ENCODE data around the gene DCLK2. TPM values are rescaled to one million over a fixed set of nuclear protein-coding genes. Genes with fewer than 3 reads are reported as not detected.
A peak's percentile ranks its signal among the peaks of the same experiment; 100 is the strongest.

Gene DCLK2
- total RNA-seq, 2 donors from 2014 or later: 0.20 to 0.42 TPM

GRCh38 chr4:150173982-150174398 lies 95.7 kb downstream of the DCLK2 start:
- no peaks in the 10 kb centered on the region for H3K27me3 Mint-ChIP-seq (ENCODE audit: insufficient read depth)
- TF ChIP-seq CTCF (conservative IDR thresholded peaks at IDR 0.05): no peak
- H3K9me3 ChIP-seq (ENCODE audit: control insufficient read depth, low read length): no peaks in the 10 kb centered on the region
- no peaks in the 10 kb centered on the region for H3K36me3 Mint-ChIP-seq (ENCODE audit: low read depth)
- WGBS, 2 experiments (ENCODE audit: insufficient coverage in 1 of 2, insufficient read length in 1 of 2): 72 to 92% methylated on average over 2 to 5 of the region's 5 CpGs
- H3K27me3 ChIP-seq (ENCODE audit: control insufficient read depth, insufficient read depth, low read length, poor library complexity, severe bottlenecking): no peaks in the 10 kb centered on the region
- peak overlapping the region; percentile 96 for H3K27ac ChIP-seq (ENCODE audit: low read depth, low read length)
- no peak overlapping the region for H3K4me3 ChIP-seq (ENCODE audit: low read length)
- no peak overlapping the region for H3K4me3 Mint-ChIP-seq
- no peaks in the 10 kb centered on the region for H3K9me3 Mint-ChIP-seq
- no peak overlapping the region for H3K9ac ChIP-seq (ENCODE audit: extremely low read depth, low read length, poor library complexity, severe bottlenecking)
- no peak overlapping the region for H3K27ac Mint-ChIP-seq
- no peaks in the 10 kb centered on the region for H3K4me1 ChIP-seq (ENCODE audit: control insufficient read depth, insufficient read depth, low read length)
- no peaks in the 10 kb centered on the region for H3K36me3 ChIP-seq (ENCODE audit: control insufficient read depth, insufficient read depth, low read length)
- DNase-seq: no peak
- H3K4me1 Mint-ChIP-seq: no peaks in the 10 kb centered on the region

- Mint-ChIP-seq H3K36me3 (ENCODE audit: low read depth) (no peaks in the 10 kb centered on the region), H3K9me3 (no peaks in the 10 kb centered on the region), H3K4me1 (no peaks in the 10 kb centered on the region), H3K4me3 (no peak overlapping the region), H3K27me3 (ENCODE audit: insufficient read depth) (no peaks in the 10 kb centered on the region), H3K27ac (no peak overlapping the region)
- H3K9ac ChIP-seq (ENCODE audit: extremely low read depth, low read length, poor library complexity, severe bottlenecking): no peak overlapping the region
- 96% methylated on average over 1 of the region's 1 CpG; no CpG with 5 or more reads in 1 of the 2 experiments for WGBS, 2 experiments (ENCODE audit: insufficient coverage in 1 of 2, insufficient read length in 1 of 2)
- H3K9me3 ChIP-seq (ENCODE audit: control insufficient read depth, low read length): no peaks in the 10 kb centered on the region
- no peaks in the 10 kb centered on the region for H3K36me3 ChIP-seq (ENCODE audit: control insufficient read depth, insufficient read depth, low read length)
- H3K4me3 ChIP-seq (ENCODE audit: low read length): no peak overlapping the region
- no peaks in the 10 kb centered on the region for H3K4me1 ChIP-seq (ENCODE audit: control insufficient read depth, insufficient read depth, low read length)
- DNase-seq: no peak
- H3K27ac ChIP-seq (ENCODE audit: low read depth, low read length): peak overlapping the region; percentile 48
- H3K27me3 ChIP-seq (ENCODE audit: control insufficient read depth, insufficient read depth, low read length, poor library complexity, severe bottlenecking): no peaks in the 10 kb centered on the region
- no peak for TF ChIP-seq CTCF (conservative IDR thresholded peaks at IDR 0.05)
Observed at GRCh38 chr4:150176547-150176946, 98.3 kb downstream of the DCLK2 start.

- H3K36me3 Mint-ChIP-seq (ENCODE audit: low read depth): no peaks in the 10 kb centered on the region
- no peak overlapping the region for H3K4me3 ChIP-seq (ENCODE audit: low read length)
- 86 to 87% methylated on average over 4 of the region's 4 CpGs for WGBS, 2 experiments (ENCODE audit: insufficient coverage in 1 of 2, insufficient read length in 1 of 2)
- no peaks in the 10 kb centered on the region for H3K27me3 ChIP-seq (ENCODE audit: control insufficient read depth, insufficient read depth, low read length, poor library complexity, severe bottlenecking)
- H3K4me3 Mint-ChIP-seq: no peak overlapping the region
- H3K36me3 ChIP-seq (ENCODE audit: control insufficient read depth, insufficient read depth, low read length): no peaks in the 10 kb centered on the region
- no peak for DNase-seq
- no peaks in the 10 kb centered on the region for H3K4me1 ChIP-seq (ENCODE audit: control insufficient read depth, insufficient read depth, low read length)
- H3K9ac ChIP-seq (ENCODE audit: extremely low read depth, low read length, poor library complexity, severe bottlenecking): no peak overlapping the region
- H3K4me1 Mint-ChIP-seq: no peaks in the 10 kb centered on the region
- TF ChIP-seq CTCF (conservative IDR thresholded peaks at IDR 0.05): no peak
- no peaks in the 10 kb centered on the region for H3K27me3 Mint-ChIP-seq (ENCODE audit: insufficient read depth)
- H3K9me3 ChIP-seq (ENCODE audit: control insufficient read depth, low read length): no peaks in the 10 kb centered on the region
- H3K27ac ChIP-seq (ENCODE audit: low read depth, low read length): no peak overlapping the region
- no peak overlapping the region for H3K27ac Mint-ChIP-seq
- no peaks in the 10 kb centered on the region for H3K9me3 Mint-ChIP-seq
Observed at GRCh38 chr4:150178161-150178560, 99.9 kb downstream of the DCLK2 start.

Data from endodermal cell (in vitro differentiated cells).